IPS-18c (cell line): Measurements from ENCODE around the gene DSTN.

ENCODE experiments used
- H3K4me3 ChIP-seq: 2 replicates; pipeline ENCODE4 v1.7.0; 2013; ENCODE audit warnings: low read depth, mild to moderate bottlenecking, low read length, moderate library complexity; ENCODE audit not compliant: insufficient read depth
- H3K9me3 ChIP-seq: one replicate; pipeline ENCODE4 v1.6.1; 2013; ENCODE audit warnings: mild to moderate bottlenecking, low read length, moderate library complexity; ENCODE audit not compliant: control insufficient read depth, insufficient read depth

Gene DSTN

GRCh38 chr20:17614812-17615644 is 45.2 kb downstream of the DSTN start:
- Histone ChIP-seq H3K4me3 (no peak overlapping the region), H3K9me3 (no peaks in the 10 kb centered on the region)

GRCh38 chr20:17615645-17616479 is 46.0 kb downstream of the DSTN start:
- no peak overlapping the region for H3K4me3 ChIP-seq
- no peaks in the 10 kb centered on the region for H3K9me3 ChIP-seq

GRCh38 chr20:17616480-17617211 is 46.8 kb downstream of the DSTN start:
- no peaks in the 10 kb centered on the region for H3K9me3 ChIP-seq
- no peak overlapping the region for H3K4me3 ChIP-seq

DNA sequence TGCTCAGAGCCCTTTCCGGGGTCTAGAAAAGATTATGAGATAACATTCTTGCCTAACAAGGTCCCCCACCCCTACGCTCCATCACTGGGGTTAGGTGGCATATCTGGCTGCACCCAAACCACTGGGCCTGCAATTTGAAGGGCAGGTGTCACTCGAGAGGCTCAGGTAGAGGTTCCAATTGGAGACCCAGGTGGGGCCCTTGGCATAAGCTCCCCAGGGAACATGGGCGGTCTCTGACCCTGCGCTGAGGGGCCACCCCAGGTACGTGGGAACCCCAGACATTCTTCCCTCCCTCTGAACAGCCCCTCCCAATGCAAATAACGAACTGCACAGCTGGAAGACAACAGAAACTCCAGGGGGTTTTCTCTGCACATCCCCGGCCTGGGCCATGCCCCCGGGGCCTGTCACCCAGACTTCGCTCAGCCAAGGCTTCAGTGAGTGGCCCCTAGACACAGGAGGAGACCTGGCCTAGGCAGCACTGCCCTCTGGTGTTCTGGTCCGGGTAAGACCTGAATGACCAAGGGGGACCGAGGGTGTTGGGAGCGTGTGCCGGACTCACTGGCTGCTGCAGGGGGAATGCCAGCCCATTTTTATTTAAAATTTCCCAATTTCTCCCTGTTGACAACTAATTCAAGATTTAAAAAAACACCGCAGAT is 47.5 kb downstream of the DSTN start:
- Histone ChIP-seq H3K9me3 (no peaks in the 10 kb centered on the region), H3K4me3 (no peak overlapping the region)

- no peak overlapping the region for H3K4me3 ChIP-seq
- H3K9me3 ChIP-seq, result no peaks in the 10 kb centered on the region
Observed at GRCh38 chr20:17617868-17618672, 48.2 kb downstream of the DSTN start.

DNA sequence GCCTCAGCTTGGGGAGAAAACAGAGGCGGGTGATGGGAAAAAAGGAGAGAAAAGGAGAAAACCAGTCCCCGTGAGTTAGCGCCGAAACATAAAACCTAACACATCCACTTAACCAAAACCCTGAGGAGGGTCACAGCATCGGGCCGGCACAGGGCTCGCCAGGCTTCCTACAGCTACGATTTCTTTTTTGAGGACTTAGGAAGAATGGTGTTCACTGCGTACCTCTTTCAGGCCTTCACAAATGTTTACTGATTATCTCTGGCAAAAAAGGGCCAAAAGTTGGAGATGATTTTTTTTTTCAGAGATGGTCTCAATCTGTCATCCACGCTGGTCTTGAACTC is 48.8 kb downstream of the DSTN start:
- H3K9me3 ChIP-seq, result no peaks in the 10 kb centered on the region
- no peak overlapping the region for H3K4me3 ChIP-seq

DNA sequence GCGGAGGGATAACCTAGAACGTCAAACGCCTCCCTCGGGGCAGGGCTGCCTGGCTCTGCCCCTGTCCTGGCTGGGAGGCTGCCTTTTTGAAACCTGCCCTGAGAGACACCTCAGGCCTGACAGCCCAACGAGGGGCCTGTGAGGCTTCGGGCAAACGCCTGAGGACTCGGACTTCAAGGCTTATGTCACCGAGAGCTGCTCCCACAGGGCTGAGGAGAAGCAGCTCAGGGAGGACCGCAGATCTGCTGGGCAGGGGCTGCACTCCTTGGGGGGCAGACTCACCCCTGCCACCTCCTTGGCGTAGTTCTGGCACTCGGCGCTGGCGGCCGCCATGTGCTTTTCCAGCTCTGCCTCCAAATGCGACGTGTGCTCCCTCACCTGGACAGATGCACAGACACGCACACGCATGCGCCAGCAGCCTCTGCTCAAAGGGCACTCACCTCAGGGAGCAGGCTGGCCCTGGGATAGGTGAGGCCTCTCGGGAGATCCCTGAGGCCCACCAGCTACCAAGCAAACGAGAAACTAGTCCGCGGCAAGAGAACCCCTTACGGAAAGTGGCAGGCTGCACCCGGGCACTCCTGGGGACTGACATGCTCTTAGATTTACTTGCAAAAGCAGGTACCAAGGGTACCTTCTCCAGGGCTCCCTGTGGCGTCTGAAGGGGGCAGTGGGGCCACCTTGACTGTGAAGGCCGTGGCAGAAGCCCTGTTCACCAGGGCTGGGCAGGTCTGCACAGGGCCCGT is 49.6 kb downstream of the DSTN start:
- Histone ChIP-seq H3K4me3 (no peak overlapping the region), H3K9me3 (no peaks in the 10 kb centered on the region)

DNA sequence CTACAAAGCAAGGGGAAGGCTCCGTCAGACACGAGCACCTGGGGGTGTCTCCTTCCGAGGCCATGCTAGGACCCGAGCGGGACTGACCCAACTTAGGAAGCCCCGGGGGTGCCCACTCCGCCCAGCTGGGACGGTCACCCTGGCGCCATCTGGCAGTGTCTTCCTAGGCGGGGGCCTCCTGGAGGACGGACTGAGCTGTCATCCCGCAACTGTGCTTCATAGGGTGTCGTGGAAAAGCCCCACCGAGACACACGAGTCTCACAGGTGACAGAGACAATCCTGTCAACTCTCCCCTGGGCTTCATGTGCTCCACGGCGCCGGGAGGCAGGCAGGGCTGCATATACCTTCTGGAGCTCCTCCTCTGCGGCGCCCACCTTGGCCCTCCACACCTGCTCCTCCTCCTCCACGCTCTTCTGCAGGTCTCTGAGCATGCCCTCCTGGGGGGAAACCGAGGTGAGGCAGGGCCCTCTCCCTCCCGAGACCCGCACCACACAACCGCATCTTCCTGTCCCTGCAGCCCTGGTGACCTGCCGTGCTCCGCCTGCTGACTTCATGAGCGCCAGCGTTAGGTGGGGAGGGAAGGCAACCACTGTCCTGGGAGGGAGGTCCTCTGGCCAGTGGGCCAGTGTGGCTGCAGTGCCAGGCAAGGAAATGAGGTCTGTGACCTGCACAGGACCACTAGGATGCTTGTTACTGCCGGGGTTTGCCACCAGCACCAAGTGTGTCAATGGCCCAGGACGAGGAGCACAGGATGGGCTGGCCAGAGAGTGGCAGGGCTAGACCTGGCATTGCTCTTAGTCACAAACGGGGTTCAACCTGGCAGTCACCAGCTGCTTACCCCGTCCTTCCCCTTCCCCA is 50.7 kb downstream of the DSTN start:
- no peaks in the 10 kb centered on the region for H3K9me3 ChIP-seq
- no peak overlapping the region for H3K4me3 ChIP-seq

DNA sequence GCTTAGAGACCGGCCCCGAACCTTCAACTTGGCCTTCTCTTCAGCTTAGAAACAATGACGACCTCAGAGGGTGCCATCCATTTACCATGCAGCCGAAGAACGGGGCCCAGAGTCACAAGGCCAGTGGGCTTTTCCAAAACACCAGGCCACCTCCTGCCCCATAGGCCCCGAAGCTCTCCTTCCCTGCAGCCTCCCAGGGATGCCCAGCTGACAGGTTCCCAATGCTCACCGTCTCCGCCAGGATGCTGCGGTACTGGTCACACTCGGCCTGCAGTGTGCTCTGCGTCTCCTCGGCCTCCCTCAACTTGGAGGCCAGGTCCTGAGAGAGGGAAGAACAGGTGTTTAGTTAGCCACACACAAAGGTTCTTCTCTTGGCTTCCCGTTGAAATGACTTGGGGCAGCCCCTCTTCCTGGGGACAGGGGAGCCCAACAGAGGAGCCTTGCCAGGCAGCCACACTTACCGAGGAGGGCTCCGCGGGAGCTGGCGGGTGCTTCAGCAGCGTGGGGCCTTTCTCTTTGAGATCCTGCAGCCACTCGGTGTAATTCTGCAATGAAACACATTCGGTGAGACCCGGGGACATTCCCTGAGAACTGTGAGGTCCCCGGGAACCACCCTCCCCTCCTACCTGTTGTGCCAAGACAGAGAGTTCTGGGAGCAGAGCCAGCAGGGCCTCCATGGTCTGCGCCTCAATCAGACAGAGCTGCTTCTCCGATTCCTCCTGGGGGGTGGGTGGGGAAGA is 51.5 kb downstream of the DSTN start:
- H3K9me3 ChIP-seq, result no peaks in the 10 kb centered on the region
- no peak overlapping the region for H3K4me3 ChIP-seq

GRCh38 chr20:17622086-17622850 is 52.4 kb downstream of the DSTN start:
- Histone ChIP-seq H3K4me3 (no peak overlapping the region), H3K9me3 (no peaks in the 10 kb centered on the region)

DNA sequence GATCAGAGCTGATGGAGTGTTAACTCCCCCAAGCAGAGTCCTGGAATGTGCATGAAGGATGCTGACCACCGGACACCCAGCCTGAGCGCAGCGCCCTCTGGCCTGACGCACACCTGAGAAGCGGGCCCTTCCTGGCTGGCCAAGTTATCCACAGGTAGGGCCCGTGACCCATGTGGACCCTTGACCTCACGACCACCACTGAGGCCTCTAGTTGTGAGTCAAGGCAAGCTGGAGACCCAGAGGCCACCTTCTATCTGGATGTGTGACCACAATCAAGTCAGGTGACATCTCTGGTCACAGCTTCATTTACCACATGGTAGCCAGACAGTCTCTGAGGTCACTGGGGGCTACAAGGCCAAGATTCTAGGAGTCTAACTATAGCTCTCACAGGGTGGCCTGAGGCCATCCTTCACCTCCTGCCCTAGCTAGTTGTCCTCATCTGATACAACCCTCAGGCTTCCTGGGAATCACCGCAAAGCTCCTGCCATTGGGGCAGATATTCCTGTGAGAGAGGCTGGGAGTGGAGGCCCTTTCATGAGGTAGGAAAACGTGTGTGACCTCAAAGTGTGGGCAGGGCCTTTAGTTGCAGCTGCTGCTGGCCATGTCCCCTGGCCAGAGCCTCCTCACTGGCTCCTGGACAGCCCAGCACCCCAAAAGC is 53.1 kb downstream of the DSTN start:
- Histone ChIP-seq H3K9me3 (no peaks in the 10 kb centered on the region), H3K4me3 (no peak overlapping the region)

GRCh38 chr20:17624070-17624469 is 54.2 kb downstream of the DSTN start:
- no peak overlapping the region for H3K4me3 ChIP-seq
- no peaks in the 10 kb centered on the region for H3K9me3 ChIP-seq

DNA sequence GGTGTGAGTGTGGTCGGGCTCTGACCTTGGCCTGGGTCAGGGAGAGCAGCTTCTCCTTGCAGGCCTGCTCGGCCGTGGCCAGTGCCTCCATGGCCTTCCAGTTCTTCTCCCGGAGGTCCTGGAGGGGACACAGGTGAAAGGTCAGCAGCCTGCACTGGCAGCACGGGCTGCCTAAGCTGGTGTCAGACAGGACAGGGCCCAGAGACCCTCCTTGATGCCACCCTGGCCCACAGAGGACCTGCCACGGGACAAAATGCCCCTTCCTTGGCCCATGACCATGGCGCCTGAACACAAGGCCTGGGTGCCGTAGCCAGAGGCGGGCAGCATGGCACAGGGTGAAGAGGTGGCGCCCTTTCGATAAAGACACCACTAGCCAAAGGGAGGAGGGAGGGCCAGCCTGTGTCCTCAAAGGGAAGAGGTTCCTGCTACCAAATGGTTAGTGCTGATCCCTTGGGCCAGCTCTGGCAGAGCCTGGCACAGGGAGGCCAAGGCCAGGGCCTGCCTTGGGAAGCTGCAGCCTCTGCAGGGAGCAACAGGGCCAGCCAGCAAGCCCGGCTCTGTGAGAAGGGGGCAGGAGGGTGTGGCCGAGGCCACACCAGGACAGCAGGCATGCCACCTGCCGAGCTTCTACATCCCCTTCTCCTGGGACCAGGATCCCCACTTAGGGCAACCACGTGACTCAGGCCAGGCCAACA is 54.8 kb downstream of the DSTN start:
- Histone ChIP-seq H3K4me3 (no peak overlapping the region), H3K9me3 (no peaks in the 10 kb centered on the region)
